DLD1 (cell line): Measurements from ENCODE around the gene ZNF778.
"Not testable (repeated sequence)": the region's sequence is repeated elsewhere in the genome, so short reads cannot be mapped to it uniquely, and the experiment has no call there.

Experiments
- in situ Hi-C: cut with HindIII; loops from 2 replicates; pipeline ENCODE4 v1.10.0; 2017; ENCODE audit warnings: low sequenced_read_pairs

The ZNF778 gene

GRCh38 chr16:89210904-89211515 is 6.5 kb upstream of the ZNF778 start:
- in situ Hi-C loops: no loop called here

GRCh38 chr16:89216315-89217137 is 977 bp upstream of the ZNF778 start:
- in situ Hi-C loops: no loop called here

- in situ Hi-C loops: no loop called here
These were observed 440 bp upstream of the ZNF778 start for GRCh38 chr16:89217138-89217387.

GRCh38 chr16:89219365-89219764 is 1.9 kb downstream of the ZNF778 start:
- in situ Hi-C loops: no loop called here

GRCh38 chr16:89221604-89222003 is 4.1 kb downstream of the ZNF778 start:
- in situ Hi-C loops: no loop called here

- in situ Hi-C loops: no loop called here
These were observed 5.4 kb downstream of the ZNF778 start for GRCh38 chr16:89222931-89223330.

GRCh38 chr16:89224665-89225064 is 7.2 kb downstream of the ZNF778 start:
- in situ Hi-C loops: no loop called here

GRCh38 chr16:89230255-89230654 is 12.8 kb downstream of the ZNF778 start:
- in situ Hi-C loops: no loop called here

GRCh38 chr16:89232107-89232506 is 14.6 kb downstream of the ZNF778 start:
- in situ Hi-C loops: no loop called here

- in situ Hi-C loops: no loop called here
These were observed 16.4 kb downstream of the ZNF778 start for GRCh38 chr16:89233678-89234490.

- in situ Hi-C loops: no loop called here
These were observed 20.2 kb downstream of the ZNF778 start for GRCh38 chr16:89237733-89238132.

- in situ Hi-C loops: no loop called here
These were observed 23.9 kb downstream of the ZNF778 start for GRCh38 chr16:89241187-89242007.

GRCh38 chr16:89242795-89243200 is 25.3 kb downstream of the ZNF778 start:
- in situ Hi-C loops: no loop called here

GRCh38 chr16:89243664-89244063 is 26.2 kb downstream of the ZNF778 start:
- in situ Hi-C loops: no loop called here

GRCh38 chr16:89244264-89244663 is 26.8 kb downstream of the ZNF778 start:
- in situ Hi-C loops: not testable (repeated sequence)

GRCh38 chr16:89244754-89245153 is 27.3 kb downstream of the ZNF778 start:
- in situ Hi-C loops: no loop called here

- in situ Hi-C loops: no loop called here
These were observed 28.9 kb downstream of the ZNF778 start for GRCh38 chr16:89246383-89246902.

GRCh38 chr16:89246903-89247733 is 29.6 kb downstream of the ZNF778 start:
- in situ Hi-C loops: no loop called here

GRCh38 chr16:89247734-89248075 is 30.2 kb downstream of the ZNF778 start:
- in situ Hi-C loops: not testable (repeated sequence)
